Endothelial cell of umbilical vein (primary cell): ENCODE measurements around the gene TMIGD2. TPM values are rescaled to one million over a fixed set of nuclear protein-coding genes. Genes with fewer than 3 reads are reported as not detected.

Source experiments
- BruUV-seq: library from RNA; stranded (reverse); fragments of 400-500 nt; replicated peaks from 2 replicates; lab custom pipeline; 2021; lab: Mats Ljungman, UMichigan
- CTCF ChIA-PET: fragments of 300-600, 350-600 bp; sonication (Branson Sonifier 250); formaldehyde crosslinking; loops from one replicate; lab custom pipeline; 2021; ENCODE audit warnings: antibody characterized with exemption, inconsistent platforms; lab: Charles Lee
- POLR2A ChIA-PET: fragments of 300-600, 350-600 bp; sonication (Branson Sonifier 250); formaldehyde crosslinking; loops from one replicate; lab custom pipeline; 2021; ENCODE audit warnings: antibody characterized with exemption, inconsistent platforms; lab: Charles Lee
- DNase-seq: peaks from one replicate; pipeline ENCODE4 v3.0.0-alpha.2; 2011; ENCODE audit warnings: low read depth, low spot score
- FAIRE-seq: peaks from 2 replicates; lab custom pipeline; 2011; peaks lifted over from hg19 to GRCh38; lab: Jason Lieb, UNC
- H2AFZ ChIP-seq: 2 replicates; pipeline ENCODE4 v1.6.0; 2012; ENCODE audit warnings: low read depth, low read length, control low read depth, inconsistent platforms
- H3K27ac ChIP-seq: 2 replicates; pipeline ENCODE4 v1.5.1; 2011; ENCODE audit warnings: low read depth, mild to moderate bottlenecking, control low read depth, low read length, moderate library complexity; ENCODE audit not compliant: insufficient read depth
- H3K27me3 ChIP-seq, 2 experiments: 2 replicates each; pipeline versions ENCODE4 v1.6.0 to v1.6.1; 2011; ENCODE audit warnings: low read length in 2 of 2, mixed read lengths in 1 of 2; ENCODE audit not compliant: control insufficient read depth in 2 of 2, insufficient read depth in 2 of 2
- H3K36me3 ChIP-seq, 2 experiments: 2 replicates in 1 of 2; 3 replicates in 1 of 2; pipeline ENCODE4 v1.5.1; 2011; ENCODE audit warnings: low read length in 2 of 2, mild to moderate bottlenecking in 1 of 2, moderate library complexity in 1 of 2; ENCODE audit not compliant: control insufficient read depth in 2 of 2, insufficient read depth in 2 of 2; ENCODE audit errors: extremely low read depth in 1 of 2
- H3K4me1 ChIP-seq: 3 replicates; pipeline ENCODE4 v1.5.1; 2011; ENCODE audit warnings: mild to moderate bottlenecking, low read length; ENCODE audit not compliant: control insufficient read depth, insufficient read depth; ENCODE audit errors: extremely low read depth
- H3K4me2 ChIP-seq: 2 replicates; pipeline ENCODE4 v1.6.1; 2011; ENCODE audit warnings: low read length, control low read depth, mixed read lengths; ENCODE audit not compliant: insufficient read depth
- H3K4me3 ChIP-seq, 3 experiments: fragments of 200-600 bp in 1 of 3; sonication (generic), shearing (Covaris generic) in 1 of 3; replicated peaks in 1 of 3; 2 replicates each; pipeline ENCODE4 v1.5.1; 2011 to 2016; ENCODE audit warnings: control low read depth in 3 of 3, low read length in 3 of 3, mild to moderate bottlenecking in 2 of 3, inconsistent platforms in 1 of 3, low read depth in 1 of 3, moderate library complexity in 1 of 3; ENCODE audit not compliant: insufficient read depth in 1 of 3
- H3K79me2 ChIP-seq: 2 replicates; pipeline ENCODE4 v1.6.0; 2012; ENCODE audit warnings: low read length, inconsistent platforms; ENCODE audit not compliant: control insufficient read depth, insufficient read depth
- H3K9ac ChIP-seq: replicated peaks from 2 replicates; pipeline ENCODE3; 2011; ENCODE audit warnings: low read length, control low read depth; ENCODE audit not compliant: insufficient read depth; ENCODE audit errors: extremely low read depth
- H3K9me1 ChIP-seq: replicated peaks from 3 replicates; pipeline ENCODE4 v1.6.0; 2011; ENCODE audit warnings: mild to moderate bottlenecking, low read length; ENCODE audit not compliant: control insufficient read depth, insufficient read depth; ENCODE audit errors: extremely low read depth
- H3K9me3 ChIP-seq: replicated peaks from 2 replicates; pipeline ENCODE4 v1.5.1; 2012; ENCODE audit warnings: low read length, inconsistent platforms; ENCODE audit not compliant: control insufficient read depth, insufficient read depth
- H4K20me1 ChIP-seq: replicated peaks from 2 replicates; pipeline ENCODE3; 2011; ENCODE audit warnings: mild to moderate bottlenecking, low read length; ENCODE audit not compliant: control insufficient read depth, insufficient read depth; ENCODE audit errors: extremely low read depth
- CTCF ChIP-seq, 2 donors: IDR thresholded peaks; 1 replicate in 1 of 2; 2 replicates in 1 of 2; pipeline ENCODE4 v1.5.1; 2011; ENCODE audit warnings: low read length in 2 of 2, mild to moderate bottlenecking in 2 of 2, moderate library complexity in 2 of 2, control low read depth in 1 of 2, inconsistent platforms in 1 of 2, low read depth in 1 of 2; ENCODE audit not compliant: insufficient read depth in 1 of 2; ENCODE audit errors: extremely low read depth in 1 of 2
- EZH2 ChIP-seq: IDR thresholded peaks from 2 replicates; pipeline ENCODE4 v1.6.1; 2012; ENCODE audit warnings: borderline replicate concordance, low read depth, mild to moderate bottlenecking, moderate library complexity, low read length, inconsistent platforms; ENCODE audit not compliant: severe bottlenecking
- FOS ChIP-seq: IDR thresholded peaks from 2 replicates; pipeline ENCODE4 v1.6.1; 2011; ENCODE audit warnings: mild to moderate bottlenecking, low read length, moderate library complexity, borderline replicate concordance; ENCODE audit not compliant: insufficient read depth
- GATA2 ChIP-seq: IDR thresholded peaks from 2 replicates; pipeline ENCODE4 v1.7.0; 2011; ENCODE audit warnings: low read depth, mild to moderate bottlenecking, moderate library complexity, mixed read lengths, low read length; ENCODE audit not compliant: insufficient read length, insufficient read depth
- JUN ChIP-seq: IDR thresholded peaks from 2 replicates; pipeline ENCODE4 v1.6.1; 2011; ENCODE audit warnings: borderline replicate concordance, low read depth; ENCODE audit not compliant: insufficient read length, insufficient read depth
- MAX ChIP-seq: IDR thresholded peaks from 2 replicates; pipeline ENCODE4 v1.6.1; 2011; ENCODE audit not compliant: insufficient read depth, insufficient read length
- MYC ChIP-seq: IDR thresholded peaks from one replicate; pipeline ENCODE4 v1.6.1; 2011; ENCODE audit warnings: mild to moderate bottlenecking, low read depth, low read length
- POLR2A ChIP-seq: IDR thresholded peaks from 2 replicates; pipeline ENCODE4 v1.6.1; 2012; ENCODE audit warnings: low read depth, mild to moderate bottlenecking, control low read depth, low read length
- POLR2AphosphoS5 ChIP-seq: IDR thresholded peaks from 2 replicates; pipeline ENCODE4 v1.6.1; 2012; ENCODE audit warnings: low read depth, mild to moderate bottlenecking, control low read depth, low read length, moderate library complexity; ENCODE audit not compliant: insufficient read depth
- dilution Hi-C: fragments of 300-500 bp; cut with MboI; formaldehyde crosslinking; loops from one replicate; pipeline ENCODE4 v1.15.0; 2019; ENCODE audit warnings: low sequenced_read_pairs; ENCODE audit not compliant: extremely low pct_ligation_motif_present
- intact Hi-C: fragments of 100-400 bp; cut with micrococcal nuclease; formaldehyde crosslinking; loops from one replicate; pipeline ENCODE4 v1.10.0; 2022
- polyA plus RNA-seq, 4 experiments: library from polyadenylated mRNA; depleted of rRNA in 3 of 4; stranded (reverse) in 3 of 4; unstranded in 1 of 4; fragments of >200 nt; gene quantifications; 2 replicates each; pipeline versions ENCODE4 v1.2.1 to v1.2.3, GENCODE V29; 2011 to 2012; ENCODE audit warnings: missing spikeins in 1 of 4
- total RNA-seq: library from RNA; stranded (reverse); gene quantifications from 2 replicates; pipeline ENCODE4 v1.2.3, GENCODE V29; 2021

TMIGD2 gene
- total and polyA plus RNA-seq, 2 donors (not counting 3 experiments of a cell fraction or from before 2014, with no cell fraction given): not detected

GRCh38 chr19:4350726-4351125, 48.5 kb upstream of the TMIGD2 start:
- no peak for TF ChIP-seq FOS
- no peak for TF ChIP-seq POLR2A
- TF ChIP-seq POLR2AphosphoS5: no peak
- TF ChIP-seq MAX: no peak
- no peak for TF ChIP-seq EZH2
- TF ChIP-seq JUN: no peak
- no peak for TF ChIP-seq MYC
- TF ChIP-seq GATA2: no peak
- no peak for TF ChIP-seq CTCF (IDR thresholded peaks at IDR 0.05; ENCODE audit: extremely low read depth in 1 of 2, insufficient read depth in 1 of 2, low read depth in 1 of 2, low read length in 2 of 2)
- Histone ChIP-seq H3K79me2 (no peaks in the 10 kb centered on the region), H3K9ac (no peak overlapping the region), H4K20me1 (no peaks in the 10 kb centered on the region), H3K4me3 (no peak overlapping the region), H3K4me2 (no peak overlapping the region), H3K27ac (no peak overlapping the region), H3K9me3 (no peaks in the 10 kb centered on the region), H3K27me3 (no peaks in the 10 kb centered on the region), H3K36me3 (peaks cover 2 to 3% of the 10 kb centered on the region in 2 experiments), H3K9me1 (no peaks in the 10 kb centered on the region), H2AFZ (no peak overlapping the region), H3K4me1 (no peaks in the 10 kb centered on the region)
- dilution Hi-C loops: no loop called here
- BruUV-seq: no TSS peak
- intact Hi-C loops: no loop called here
- DNase-seq: no peak
- no peak for FAIRE-seq
- ChIA-PET CTCF (no interaction called here), POLR2A (no interaction called here)
